CD4-positive, alpha-beta T cell (primary cell): ENCODE results near the gene DRAP1. TPM values are rescaled to one million over a fixed set of nuclear protein-coding genes. Genes with fewer than 3 reads are reported as not detected.

ENCODE experiments used
- ATAC-seq: fragments of 200-7000 bp; cut with Tn5 transposase; one replicate; pipeline ENCODE4 v1.10.0; 2022; ENCODE audit warnings: mild to moderate bottlenecking; ENCODE audit not compliant: poor library complexity
- CTCF ChIA-PET: fragments of 350-600 bp; sonication (Branson Sonifier 250); formaldehyde crosslinking; loops from one replicate; lab custom pipeline; 2021; ENCODE audit warnings: antibody characterized with exemption, inconsistent platforms; lab: Charles Lee
- POLR2A ChIA-PET: fragments of 350-600 bp; sonication (Branson Sonifier 250); formaldehyde crosslinking; loops from one replicate; lab custom pipeline; 2021; ENCODE audit warnings: antibody characterized with exemption, inconsistent platforms; lab: Charles Lee
- DNase-seq, 14 experiments: peaks; one replicate each; pipeline ENCODE4 v3.0.0-alpha.2; 2013 to 2020; ENCODE audit warnings: mixed read lengths in 2 of 14
- H3K27ac ChIP-seq, 2 donors: one replicate each; pipeline versions ENCODE4 v1.5.1 to v1.7.0; 2013; ENCODE audit warnings: low read length in 2 of 2, low read depth in 1 of 2, mild to moderate bottlenecking in 1 of 2
- H3K27me3 ChIP-seq, 2 experiments: 1 replicate in 1 of 2; 2 replicates in 1 of 2; pipeline versions ENCODE4 v1.6.1 to v1.7.0; 2013; ENCODE audit warnings: low read length in 2 of 2, control low read depth in 1 of 2, mild to moderate bottlenecking in 1 of 2, moderate library complexity in 1 of 2; ENCODE audit not compliant: insufficient read depth in 2 of 2, control insufficient read depth in 1 of 2
- H3K36me3 ChIP-seq: one replicate; pipeline ENCODE4 v1.6.1; 2013; ENCODE audit warnings: low read length, control low read depth; ENCODE audit not compliant: insufficient read depth
- H3K4me1 ChIP-seq: one replicate; pipeline ENCODE4 v1.6.1; 2013; ENCODE audit warnings: low read length, control low read depth; ENCODE audit not compliant: insufficient read depth
- H3K4me3 ChIP-seq: one replicate; pipeline ENCODE4 v1.5.1; 2013; ENCODE audit warnings: mild to moderate bottlenecking, low read length, moderate library complexity
- H3K9me3 ChIP-seq, 2 experiments: 1 replicate in 1 of 2; 2 replicates in 1 of 2; pipeline versions ENCODE4 v1.6.1 to v1.7.0; 2013; ENCODE audit warnings: low read length in 2 of 2, mild to moderate bottlenecking in 2 of 2, control low read depth in 1 of 2, moderate library complexity in 1 of 2; ENCODE audit not compliant: control insufficient read depth in 1 of 2, insufficient read depth in 1 of 2
- H3K27ac Mint-ChIP-seq: one replicate; pipeline ENCODE4 v1.8.0; 2020; ENCODE audit warnings: mixed read lengths
- H3K27me3 Mint-ChIP-seq: one replicate; pipeline ENCODE4 v1.8.0; 2021; ENCODE audit warnings: mixed read lengths
- H3K36me3 Mint-ChIP-seq: one replicate; pipeline ENCODE4 v1.8.0; 2021; ENCODE audit warnings: low read depth, mixed read lengths
- H3K4me1 Mint-ChIP-seq: one replicate; pipeline ENCODE4 v1.8.0; 2021; ENCODE audit warnings: low read depth, mixed read lengths
- H3K4me3 Mint-ChIP-seq: one replicate; pipeline ENCODE4 v1.8.0; 2020; ENCODE audit warnings: mild to moderate bottlenecking, mixed read lengths
- H3K9me3 Mint-ChIP-seq: one replicate; pipeline ENCODE4 v1.8.0; 2020; ENCODE audit warnings: mixed read lengths
- CTCF ChIP-seq: fragments of 200-600 bp; IDR thresholded peaks from one replicate; pipeline ENCODE4 v1.8.0; 2022; ENCODE audit warnings: antibody characterized with exemption, mild to moderate bottlenecking
- intact Hi-C, 2 experiments: fragments of 100-400 bp; cut with DNase I in 1 of 2; cut with micrococcal nuclease in 1 of 2; formaldehyde crosslinking; loops; one replicate each; pipeline versions ENCODE4 v1.15.1 to v1.9.0; 2023 to 2025; cut with DNase I, micrococcal nuclease
- total RNA-seq, 174 experiments: library from RNA in 2 of 174; stranded (reverse) in 2 of 174; gene quantifications; one replicate each; pipeline ENCODE4 v1.2.3 and lab custom pipeline; 2021 to 2026

The DRAP1 gene
- total RNA-seq, 2 experiments from 2014 or later: 58.6 to 59.1 TPM

- H3K4me3 ChIP-seq: peak overlapping the region; percentile 93
- H3K9me3 ChIP-seq: no peaks in the 10 kb centered on the region
- no peaks in the 10 kb centered on the region for H3K27me3 Mint-ChIP-seq
- no peak for ATAC-seq
- peak overlapping the region; percentile 87 for H3K4me3 Mint-ChIP-seq
- ChIA-PET POLR2A (interaction anchor here (0.6 to 5.8 kb wide), 17 partner anchors 12 to 388 kb away, joined by 3 to 248 read pairs (median 17); partner anchors contain the start of genes AP5B1, C11orf68, CFL1 and DRAP1), CTCF (interaction anchor here (0.5 to 5.2 kb wide), 27 partner anchors 7 to 346 kb away, joined by 3 to 80 read pairs (median 8); partner anchors contain the start of genes AP5B1, BANF1, C11orf68 and CFL1)
- peaks cover 62% of the 10 kb centered on the region for H3K4me1 ChIP-seq
- no peak for DNase-seq
- H3K4me1 Mint-ChIP-seq: peaks cover 58% of the 10 kb centered on the region
- peaks cover 29% of the 10 kb centered on the region for H3K36me3 ChIP-seq
- peak overlapping the region; percentile 95 for H3K27ac Mint-ChIP-seq
- no peak for TF ChIP-seq CTCF
- intact Hi-C loops: loop anchor here (1.0 to 10.0 kb wide), 9 partner anchors 15 to 173 kb away; partner anchors contain the start of genes C11orf68 (in 2 of the 2), DRAP1 (in 2 of the 2), BANF1 (in 1 of the 2) and CFL1 (in 1 of the 2)
- H3K36me3 Mint-ChIP-seq: peaks cover 48% of the 10 kb centered on the region
- H3K27me3 ChIP-seq: no peaks in the 10 kb centered on the region
- H3K9me3 Mint-ChIP-seq: no peaks in the 10 kb centered on the region
- peak overlapping the region; percentile 88 to 91 for H3K27ac ChIP-seq
Observed at GRCh38 chr11:65887723-65888162, 31.5 kb upstream of the DRAP1 start.

- H3K4me3 ChIP-seq: peak within 1 kb of the TSS; percentile 93
- H3K27me3 ChIP-seq: no peaks in the 10 kb centered on the region
- no peaks in the 10 kb centered on the region for H3K9me3 ChIP-seq
- CTCF ChIA-PET: interaction anchor here (0.5 to 5.2 kb wide), 33 partner anchors 8 to 346 kb away, joined by 3 to 80 read pairs (median 7); partner anchors contain the start of genes AP5B1, BANF1, C11orf68 and CFL1
- H3K4me3 Mint-ChIP-seq: peak within 1 kb of the TSS; percentile 87
- peaks cover 23% of the 10 kb centered on the region for H3K36me3 ChIP-seq
- peak within 1 kb of the TSS; percentile 95 for H3K27ac Mint-ChIP-seq
- POLR2A ChIA-PET: interaction anchor here (0.6 to 5.8 kb wide), 22 partner anchors 8 to 389 kb away, joined by 3 to 248 read pairs (median 12); partner anchors contain the start of genes AP5B1, BANF1, C11orf68 and CFL1
- peak within 1 kb of the TSS; percentile 88 to 91 for H3K27ac ChIP-seq
- H3K4me1 ChIP-seq: peaks cover 68% of the 10 kb centered on the region
- no peaks in the 10 kb centered on the region for H3K9me3 Mint-ChIP-seq
- peaks cover 63% of the 10 kb centered on the region for H3K4me1 Mint-ChIP-seq
- DNase-seq (peak; percentile 92 to 98 (median 95)), ATAC-seq (peak; percentile 60)
- H3K27me3 Mint-ChIP-seq: no peaks in the 10 kb centered on the region
- peaks cover 46% of the 10 kb centered on the region for H3K36me3 Mint-ChIP-seq
- intact Hi-C loops: loop anchor here (1.0 to 10.0 kb wide), 9 partner anchors 15 to 173 kb away; partner anchors contain the start of genes C11orf68 (in 2 of the 2), DRAP1 (in 2 of the 2), BANF1 (in 1 of the 2) and CFL1 (in 1 of the 2)
- peak; percentile 95 for TF ChIP-seq CTCF
Observed at GRCh38 chr11:65888163-65888814, 30.9 kb upstream of the DRAP1 start, which contains the start of gene FIBP. Gene FIBP, minus strand, starts transcription at chr11:65888471. Its CDS starts 53 bp downstream, at chr11:65888418.
